Measurements from ENCODE around the gene ZC3H4. TPM values are rescaled to one million over a fixed set of nuclear protein-coding genes. Genes with fewer than 3 reads are reported as not detected.

Gene ZC3H4
- total RNA-seq, 1 experiment from 2014 or later: 42.7 TPM

- no TSS peak for BruUV-seq (replicated peaks)
- no peaks in the 10 kb centered on the region for H3K9me3 ChIP-seq (ENCODE audit: control insufficient read depth, insufficient read depth, low read depth, low read length)
- no peaks in the 10 kb centered on the region for H3K27me3 ChIP-seq (ENCODE audit: control insufficient read depth, insufficient read depth, low read length)
- H3K27ac ChIP-seq (ENCODE audit: low read length): no peak overlapping the region
- H3K4me3 ChIP-seq (ENCODE audit: low read depth in 2 of 2, low read length in 2 of 2): no peak overlapping the region
- DNase-seq (ENCODE audit: low read depth, low spot score) (no peak), ATAC-seq (no peak)
- ChIA-PET POLR2A (no interaction called here), CTCF (no interaction called here)
- H3K4me1 ChIP-seq (ENCODE audit: control insufficient read depth, insufficient read depth, low read length): peaks cover 9% of the 10 kb centered on the region
- TF ChIP-seq TCF7L2 (IDR thresholded peaks at IDR 0.05; ENCODE audit: low read depth, low read length): no peak
- no peak for TF ChIP-seq CTCF (IDR thresholded peaks at IDR 0.05)
- no peak for TF ChIP-seq POLR2AphosphoS5 (IDR thresholded peaks at IDR 0.05; ENCODE audit: low read depth, low read length)
- TF ChIP-seq REST (IDR thresholded peaks at IDR 0.05; ENCODE audit: insufficient read depth in 1 of 2, low read depth in 2 of 2, low read length in 1 of 2): no peak
- TF ChIP-seq SIN3A (IDR thresholded peaks at IDR 0.05; ENCODE audit: borderline replicate concordance, insufficient read depth, low read depth, low read length): no peak
- H3K36me3 ChIP-seq (ENCODE audit: control insufficient read depth, insufficient read depth, low read length): peaks cover 29% of the 10 kb centered on the region
- in situ Hi-C loops (cut with HindIII; ENCODE audit: low pct_unique_long_range_greater_than_20kb, low sequenced_read_pairs) (no loop called here), intact Hi-C loops (cut with micrococcal nuclease; ENCODE audit: unreplicated experiment) (no loop called here)
These were observed 41.6 kb upstream of the ZC3H4 start for GRCh38 chr19:47155148-47155547.

GRCh38 chr19:47153266-47153665 is 39.7 kb upstream of the ZC3H4 start:
- peaks cover 20% of the 10 kb centered on the region for H3K36me3 ChIP-seq (ENCODE audit: control insufficient read depth, insufficient read depth, low read length)
- H3K9me3 ChIP-seq (ENCODE audit: control insufficient read depth, insufficient read depth, low read depth, low read length): no peaks in the 10 kb centered on the region
- no peak overlapping the region for H3K4me3 ChIP-seq (ENCODE audit: low read depth in 2 of 2, low read length in 2 of 2)
- no peak for DNase-seq (ENCODE audit: low read depth, low spot score)
- in situ Hi-C loops (cut with HindIII; ENCODE audit: low pct_unique_long_range_greater_than_20kb, low sequenced_read_pairs): no loop called here
- no peak for ATAC-seq
- peaks cover 9% of the 10 kb centered on the region for H3K4me1 ChIP-seq (ENCODE audit: control insufficient read depth, insufficient read depth, low read length)
- ChIA-PET CTCF (no interaction called here), POLR2A (no interaction called here)
- no peak overlapping the region for H3K27ac ChIP-seq (ENCODE audit: low read length)
- intact Hi-C loops (cut with micrococcal nuclease; ENCODE audit: unreplicated experiment): no loop called here
- no peaks in the 10 kb centered on the region for H3K27me3 ChIP-seq (ENCODE audit: control insufficient read depth, insufficient read depth, low read length)
- BruUV-seq (replicated peaks): no TSS peak
- no peak for TF ChIP-seq SIN3A (IDR thresholded peaks at IDR 0.05; ENCODE audit: borderline replicate concordance, insufficient read depth, low read depth, low read length)
- TF ChIP-seq CTCF (IDR thresholded peaks at IDR 0.05): no peak
- no peak for TF ChIP-seq POLR2AphosphoS5 (IDR thresholded peaks at IDR 0.05; ENCODE audit: low read depth, low read length)
- TF ChIP-seq REST (IDR thresholded peaks at IDR 0.05; ENCODE audit: insufficient read depth in 1 of 2, low read depth in 2 of 2, low read length in 1 of 2): no peak
- no peak for TF ChIP-seq TCF7L2 (IDR thresholded peaks at IDR 0.05; ENCODE audit: low read depth, low read length)
